ENCODE results near the gene NAPSA. TPM values are rescaled to one million over a fixed set of nuclear protein-coding genes. Genes with fewer than 3 reads are reported as not detected.

The NAPSA gene
- polyA plus RNA-seq, 1 donor: 2.8 TPM

- Histone ChIP-seq H3K9me3 (ENCODE audit: control insufficient read depth, low read depth, low read length) (peaks cover under 1% of the 10 kb centered on the region), H3K27ac (ENCODE audit: low read length) (no peak overlapping the region), H3K4me1 (ENCODE audit: control insufficient read depth, insufficient read depth, low read length) (no peaks in the 10 kb centered on the region), H3K36me3 (ENCODE audit: control insufficient read depth, insufficient read depth, low read length) (peaks cover 18% of the 10 kb centered on the region), H3K27me3 (ENCODE audit: control insufficient read depth, insufficient read depth, low read length) (peaks cover 51% of the 10 kb centered on the region), H3K4me3 (ENCODE audit: low read length) (no peak overlapping the region)
- WGBS (ENCODE audit: insufficient coverage, low lambda C conversion rate): no CpG with 5 or more reads among the region's 20 CpGs
- no peak for DNase-seq
Measured at GRCh38 chr19:50313812-50314536, 51.5 kb downstream of the NAPSA start.

- no peaks in the 10 kb centered on the region for H3K4me1 ChIP-seq (ENCODE audit: control insufficient read depth, insufficient read depth, low read length)
- H3K36me3 ChIP-seq (ENCODE audit: control insufficient read depth, insufficient read depth, low read length): peaks cover 26% of the 10 kb centered on the region
- H3K27ac ChIP-seq (ENCODE audit: low read length): no peak overlapping the region
- H3K27me3 ChIP-seq (ENCODE audit: control insufficient read depth, insufficient read depth, low read length): peaks cover 52% of the 10 kb centered on the region
- WGBS (ENCODE audit: insufficient coverage, low lambda C conversion rate): 0% methylated on average over 2 of the region's 27 CpGs
- peaks cover 2% of the 10 kb centered on the region for H3K9me3 ChIP-seq (ENCODE audit: control insufficient read depth, low read depth, low read length)
- no peak for DNase-seq
- H3K4me3 ChIP-seq (ENCODE audit: low read length): no peak overlapping the region
Measured at GRCh38 chr19:50312967-50313811, 52.2 kb downstream of the NAPSA start.

- H3K9me3 ChIP-seq (ENCODE audit: control insufficient read depth, low read depth, low read length): peaks cover 2% of the 10 kb centered on the region
- WGBS (ENCODE audit: insufficient coverage, low lambda C conversion rate): no CpG with 5 or more reads among the region's 42 CpGs
- H3K27me3 ChIP-seq (ENCODE audit: control insufficient read depth, insufficient read depth, low read length): peaks cover 53% of the 10 kb centered on the region
Measured at GRCh38 chr19:50311723-50312635, 53.5 kb downstream of the NAPSA start.

DNA sequence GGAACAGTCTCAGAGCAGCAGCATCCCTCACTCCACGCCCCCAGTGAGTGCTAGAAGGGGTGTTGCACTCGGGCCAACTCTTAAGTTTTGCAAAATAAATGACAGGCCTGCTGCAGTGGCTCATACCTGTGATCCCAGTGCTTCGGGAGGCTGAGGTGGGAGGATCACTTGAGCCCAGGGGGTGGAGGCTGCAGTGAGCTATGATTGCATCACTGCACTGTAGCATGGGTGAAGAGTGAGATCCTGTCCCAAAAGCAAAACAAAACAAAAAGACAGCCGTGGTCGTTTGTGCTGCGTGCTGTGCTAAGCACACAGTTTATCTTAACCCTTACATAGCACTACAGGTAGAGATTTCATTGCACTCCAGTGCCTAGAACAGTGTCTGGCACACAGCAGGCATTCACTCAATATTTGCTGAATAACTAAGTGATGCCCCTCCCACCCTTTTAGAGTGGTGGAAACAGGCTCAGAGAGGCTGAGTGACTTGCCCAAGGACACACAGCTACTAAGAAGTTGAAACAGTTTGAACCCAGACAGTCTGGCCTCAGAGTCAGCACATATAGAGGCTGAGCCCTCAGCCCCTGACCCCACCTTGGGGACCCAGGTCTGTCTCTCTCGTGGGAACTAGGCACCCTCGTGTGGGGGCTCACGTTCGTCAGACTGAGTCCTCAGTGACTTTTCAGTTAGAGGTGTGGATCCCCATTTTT is 54.5 kb downstream of the NAPSA start:
- H3K27ac ChIP-seq (ENCODE audit: low read length): no peak overlapping the region
- no peak for DNase-seq
- peaks cover 2% of the 10 kb centered on the region for H3K9me3 ChIP-seq (ENCODE audit: control insufficient read depth, low read depth, low read length)
- WGBS (ENCODE audit: insufficient coverage, low lambda C conversion rate): no CpG with 5 or more reads among the region's 10 CpGs
- H3K27me3 ChIP-seq (ENCODE audit: control insufficient read depth, insufficient read depth, low read length): peaks cover 47% of the 10 kb centered on the region
- H3K4me3 ChIP-seq (ENCODE audit: low read length): no peak overlapping the region
- no peaks in the 10 kb centered on the region for H3K4me1 ChIP-seq (ENCODE audit: control insufficient read depth, insufficient read depth, low read length)
- peaks cover 46% of the 10 kb centered on the region for H3K36me3 ChIP-seq (ENCODE audit: control insufficient read depth, insufficient read depth, low read length)

More at GRCh38 chr19:50311723-50312635, 53.5 kb downstream of the NAPSA start:
- peaks cover 37% of the 10 kb centered on the region for H3K36me3 ChIP-seq (ENCODE audit: control insufficient read depth, insufficient read depth, low read length)
- peak in 1 of 2 donors; percentile 22 for DNase-seq
- H3K4me3 ChIP-seq (ENCODE audit: low read length): no peak overlapping the region
- H3K27ac ChIP-seq (ENCODE audit: low read length): no peak overlapping the region
- H3K4me1 ChIP-seq (ENCODE audit: control insufficient read depth, insufficient read depth, low read length): no peaks in the 10 kb centered on the region

DNA sequence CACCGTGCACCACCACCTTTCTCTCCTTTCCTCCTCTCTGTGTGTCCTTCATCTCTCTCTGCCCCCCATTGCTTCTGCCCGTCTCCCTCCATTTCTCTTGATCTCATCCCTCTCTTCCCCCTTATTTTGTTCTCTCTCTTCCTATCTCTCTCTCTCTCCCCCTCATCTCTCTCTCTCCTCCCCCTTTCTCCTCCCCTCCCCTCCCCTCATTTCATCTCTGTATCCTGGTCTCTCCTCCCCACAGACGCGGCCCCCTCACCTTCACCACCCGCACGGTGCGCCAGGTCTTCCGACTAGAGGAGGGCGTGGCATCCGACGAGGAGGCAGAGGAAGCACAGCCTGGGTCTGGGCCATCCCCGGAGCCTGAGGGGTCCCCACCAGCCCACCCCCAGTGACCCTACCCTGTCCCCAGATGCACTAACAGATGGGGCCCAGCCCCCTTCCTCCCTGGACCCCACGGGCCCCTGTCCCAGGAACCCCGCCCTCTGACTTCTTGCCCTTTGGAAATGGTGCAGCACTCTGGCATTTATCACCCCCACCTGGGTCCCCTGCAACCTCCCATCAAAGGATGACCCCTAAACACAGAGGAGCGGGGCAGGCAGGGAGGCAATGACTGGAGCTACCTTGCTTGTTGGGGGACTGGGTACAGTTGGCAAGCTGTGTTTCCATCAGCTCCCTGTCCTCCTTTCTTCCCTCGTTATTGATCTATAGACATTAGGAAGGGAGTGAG is 55.9 kb downstream of the NAPSA start:
- Histone ChIP-seq H3K4me1 (ENCODE audit: control insufficient read depth, insufficient read depth, low read length) (no peaks in the 10 kb centered on the region), H3K27me3 (ENCODE audit: control insufficient read depth, insufficient read depth, low read length) (peaks cover 35% of the 10 kb centered on the region), H3K27ac (ENCODE audit: low read length) (no peak overlapping the region), H3K36me3 (ENCODE audit: control insufficient read depth, insufficient read depth, low read length) (peaks cover 57% of the 10 kb centered on the region), H3K9me3 (ENCODE audit: control insufficient read depth, low read depth, low read length) (peaks cover 2% of the 10 kb centered on the region), H3K4me3 (ENCODE audit: low read length) (no peak overlapping the region)
- no peak for DNase-seq
- WGBS (ENCODE audit: insufficient coverage, low lambda C conversion rate): 100% methylated on average over 2 of the region's 16 CpGs

DNA sequence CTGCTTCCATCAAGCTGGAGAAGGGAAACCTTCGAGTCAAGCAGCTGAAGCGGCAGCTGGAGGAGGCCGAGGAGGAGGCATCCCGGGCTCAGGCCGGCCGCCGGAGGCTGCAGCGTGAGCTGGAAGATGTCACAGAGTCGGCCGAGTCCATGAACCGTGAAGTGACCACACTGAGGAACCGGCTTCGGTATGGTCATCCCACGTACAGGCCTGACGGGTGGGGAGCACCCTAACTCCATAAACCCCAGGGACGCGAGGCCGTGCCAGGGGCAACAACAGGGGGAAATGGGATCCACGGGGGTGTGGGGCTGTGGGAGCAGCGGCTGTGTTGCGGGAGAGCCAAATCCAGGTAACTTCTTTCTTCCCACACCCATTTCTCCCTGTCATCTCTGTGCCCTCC is 56.4 kb downstream of the NAPSA start:
- WGBS (ENCODE audit: insufficient coverage, low lambda C conversion rate): 100% methylated on average over 4 of the region's 21 CpGs
- H3K4me3 ChIP-seq (ENCODE audit: low read length): no peak overlapping the region
- no peak for DNase-seq
- peaks cover 29% of the 10 kb centered on the region for H3K27me3 ChIP-seq (ENCODE audit: control insufficient read depth, insufficient read depth, low read length)
- no peaks in the 10 kb centered on the region for H3K4me1 ChIP-seq (ENCODE audit: control insufficient read depth, insufficient read depth, low read length)
- peaks cover 2% of the 10 kb centered on the region for H3K9me3 ChIP-seq (ENCODE audit: control insufficient read depth, low read depth, low read length)
- H3K27ac ChIP-seq (ENCODE audit: low read length): no peak overlapping the region
- peaks cover 58% of the 10 kb centered on the region for H3K36me3 ChIP-seq (ENCODE audit: control insufficient read depth, insufficient read depth, low read length)

Other genes with a start within 250 kb of the NAPSA start
- not detected for gene IZUMO2, start 202.4 kb downstream of the NAPSA start, polyA plus RNA-seq
- gene MYH14, start 162.0 kb downstream of the NAPSA start, polyA plus RNA-seq: 221 TPM
- 3.1 TPM for gene KCNC3, start 36.3 kb downstream of the NAPSA start, polyA plus RNA-seq
- 34.2 TPM for gene NR1H2, start 10.8 kb upstream of the NAPSA start, polyA plus RNA-seq
- gene POLD1, start 18.7 kb upstream of the NAPSA start, polyA plus RNA-seq: 26.1 TPM
- 13.5 TPM for gene SPIB, start 53.3 kb upstream of the NAPSA start, polyA plus RNA-seq
- gene MYBPC2, start 67.3 kb upstream of the NAPSA start, polyA plus RNA-seq: 0.37 TPM
- 142 TPM for gene EMC10, start 110.9 kb upstream of the NAPSA start, polyA plus RNA-seq
- gene GARIN5A, start 111.2 kb upstream of the NAPSA start, polyA plus RNA-seq: 2.7 TPM
- 20.1 TPM for gene JOSD2, start 145.6 kb upstream of the NAPSA start, polyA plus RNA-seq
- gene ASPDH, start 148.3 kb upstream of the NAPSA start, polyA plus RNA-seq: 4.4 TPM
- gene LRRC4B, start 202.8 kb upstream of the NAPSA start, polyA plus RNA-seq: 6.9 TPM

All from large intestine (tissue), 3 donors.